Calu3 (cell line): ENCODE data around the gene PLA2G2F. TPM values are rescaled to one million over a fixed set of nuclear protein-coding genes. Genes with fewer than 3 reads are reported as not detected.

Source experiments
- BruUV-seq: library from RNA; stranded (reverse); fragments of 400-500 nt; replicated peaks from 2 replicates; lab custom pipeline; 2021; lab: Mats Ljungman, UMichigan
- CTCF ChIA-PET: fragments of 300-600 bp; sonication (Branson Sonifier 250); formaldehyde crosslinking; loops from one replicate; lab custom pipeline; 2022; ENCODE audit warnings: antibody characterized with exemption; lab: Charles Lee
- DNase-seq: peaks from one replicate; pipeline ENCODE4 v3.0.0; 2022
- H3K27ac Mint-ChIP-seq: one replicate; pipeline ENCODE4 v1.8.0; 2022; ENCODE audit warnings: mixed read lengths; ENCODE audit not compliant: unreplicated experiment
- H3K27me3 Mint-ChIP-seq: one replicate; pipeline ENCODE4 v1.8.0; 2022; ENCODE audit warnings: mixed read lengths; ENCODE audit not compliant: unreplicated experiment
- H3K36me3 Mint-ChIP-seq: one replicate; pipeline ENCODE4 v1.8.0; 2022; ENCODE audit warnings: mild to moderate bottlenecking, moderate library complexity, mixed read lengths; ENCODE audit not compliant: insufficient read depth, unreplicated experiment
- H3K4me1 Mint-ChIP-seq: one replicate; pipeline ENCODE4 v1.8.0; 2022; ENCODE audit warnings: mild to moderate bottlenecking, low read depth, mixed read lengths; ENCODE audit not compliant: unreplicated experiment
- H3K4me3 Mint-ChIP-seq: one replicate; pipeline ENCODE4 v1.8.0; 2022; ENCODE audit warnings: mild to moderate bottlenecking, low read depth, moderate library complexity, mixed read lengths; ENCODE audit not compliant: unreplicated experiment
- H3K9me3 Mint-ChIP-seq: one replicate; pipeline ENCODE4 v1.8.0; 2022; ENCODE audit warnings: low read depth, mixed read lengths; ENCODE audit not compliant: unreplicated experiment
- CTCF ChIP-seq: fragments of 200-600 bp; IDR thresholded peaks from one replicate; pipeline ENCODE4 v1.8.0; 2022; ENCODE audit warnings: antibody characterized with exemption; ENCODE audit not compliant: unreplicated experiment
- intact Hi-C: fragments of 100-400 bp; cut with micrococcal nuclease; formaldehyde crosslinking; loops from one replicate; pipeline ENCODE4 v1.10.0; 2022; ENCODE audit not compliant: unreplicated experiment
- total RNA-seq: library from RNA; stranded (reverse); gene quantifications from 2 replicates; pipeline ENCODE4 v1.2.3, GENCODE V29; 2022

The PLA2G2F gene
- total RNA-seq, 1 experiment from 2014 or later, result not detected

- Mint-ChIP-seq H3K27ac (no peak overlapping the region), H3K36me3 (peaks cover 7% of the 10 kb centered on the region), H3K4me3 (no peak overlapping the region), H3K4me1 (no peaks in the 10 kb centered on the region), H3K27me3 (no peaks in the 10 kb centered on the region), H3K9me3 (no peaks in the 10 kb centered on the region)
- intact Hi-C loops, result no loop called here
- DNase-seq, result no peak
- TF ChIP-seq CTCF, result no peak
- BruUV-seq, result no TSS peak
- CTCF ChIA-PET, result interaction anchor here (0.8 kb wide), 1 partner anchor 347 kb away, joined by 3 read pairs; no protein-coding TSS in a partner anchor
These were observed 31.8 kb upstream of the PLA2G2F start for GRCh38 chr1:20107351-20107750.

GRCh38 chr1:20107796-20108195 is 31.3 kb upstream of the PLA2G2F start:
- Mint-ChIP-seq H3K4me1 (no peaks in the 10 kb centered on the region), H3K36me3 (peaks cover 7% of the 10 kb centered on the region), H3K27me3 (no peaks in the 10 kb centered on the region), H3K4me3 (no peak overlapping the region), H3K9me3 (no peaks in the 10 kb centered on the region), H3K27ac (no peak overlapping the region)
- TF ChIP-seq CTCF, result no peak
- no peak for DNase-seq
- no TSS peak for BruUV-seq
- intact Hi-C loops, result no loop called here
- CTCF ChIA-PET, result no interaction called here

GRCh38 chr1:20108366-20109123 is 30.6 kb upstream of the PLA2G2F start:
- Mint-ChIP-seq H3K27ac (no peak overlapping the region), H3K36me3 (peaks cover 7% of the 10 kb centered on the region), H3K9me3 (no peaks in the 10 kb centered on the region), H3K4me3 (no peak overlapping the region), H3K27me3 (no peaks in the 10 kb centered on the region), H3K4me1 (peaks cover 3% of the 10 kb centered on the region)
- CTCF ChIA-PET, result interaction anchor here (0.7 kb wide), 1 partner anchor 53 kb away, joined by 3 read pairs; no protein-coding TSS in a partner anchor
- intact Hi-C loops, result no loop called here
- no peak for DNase-seq
- no peak for TF ChIP-seq CTCF
- BruUV-seq, result no TSS peak

GRCh38 chr1:20109223-20109856 is 29.8 kb upstream of the PLA2G2F start:
- intact Hi-C loops, result no loop called here
- Mint-ChIP-seq H3K27ac (no peak overlapping the region), H3K27me3 (peaks cover 6% of the 10 kb centered on the region), H3K9me3 (no peaks in the 10 kb centered on the region), H3K4me3 (no peak overlapping the region), H3K4me1 (peaks cover 10% of the 10 kb centered on the region), H3K36me3 (peaks cover 7% of the 10 kb centered on the region)
- no peak for TF ChIP-seq CTCF
- DNase-seq, result no peak
- CTCF ChIA-PET, result interaction anchor here (0.7 kb wide), 1 partner anchor 52 kb away, joined by 3 read pairs; no protein-coding TSS in a partner anchor
- no TSS peak for BruUV-seq
